Duodenal mucosa (tissue), 2 donors: ENCODE measurements around the gene TRIM74.
A peak's percentile ranks its signal among the peaks of the same experiment; 100 is the strongest.
"Not testable (repeated sequence)": the region's sequence is repeated elsewhere in the genome, so short reads cannot be mapped to it uniquely, and the experiment has no call there.

Experiments used
- H3K27ac ChIP-seq: one replicate; pipeline ENCODE4 v1.7.0; 2013; ENCODE audit warnings: low read depth, low read length
- H3K27me3 ChIP-seq, 2 donors: one replicate each; pipeline ENCODE4 v1.7.0; 2013; ENCODE audit warnings: low read length in 2 of 2, control low read depth in 1 of 2; ENCODE audit not compliant: insufficient read depth in 2 of 2, control insufficient read depth in 1 of 2
- H3K36me3 ChIP-seq, 2 donors: one replicate each; pipeline ENCODE4 v1.7.0; 2013; ENCODE audit warnings: low read length in 2 of 2, control low read depth in 1 of 2; ENCODE audit not compliant: insufficient read depth in 2 of 2, control insufficient read depth in 1 of 2
- H3K4me1 ChIP-seq, 2 donors: one replicate each; pipeline ENCODE4 v1.7.0; 2013; ENCODE audit warnings: low read length in 2 of 2, control low read depth in 1 of 2; ENCODE audit not compliant: insufficient read depth in 2 of 2, control insufficient read depth in 1 of 2
- H3K4me3 ChIP-seq, 2 donors: one replicate each; pipeline ENCODE4 v1.7.0; 2013; ENCODE audit warnings: low read length in 2 of 2, low read depth in 1 of 2
- H3K9ac ChIP-seq, 2 donors: one replicate each; pipeline ENCODE4 v1.7.0; 2013; ENCODE audit warnings: low read length in 2 of 2, low read depth in 1 of 2
- H3K9me3 ChIP-seq, 2 donors: one replicate each; pipeline ENCODE4 v1.7.0; 2013; ENCODE audit warnings: low read length in 2 of 2, control low read depth in 1 of 2; ENCODE audit not compliant: control insufficient read depth in 1 of 2

The TRIM74 gene

DNA sequence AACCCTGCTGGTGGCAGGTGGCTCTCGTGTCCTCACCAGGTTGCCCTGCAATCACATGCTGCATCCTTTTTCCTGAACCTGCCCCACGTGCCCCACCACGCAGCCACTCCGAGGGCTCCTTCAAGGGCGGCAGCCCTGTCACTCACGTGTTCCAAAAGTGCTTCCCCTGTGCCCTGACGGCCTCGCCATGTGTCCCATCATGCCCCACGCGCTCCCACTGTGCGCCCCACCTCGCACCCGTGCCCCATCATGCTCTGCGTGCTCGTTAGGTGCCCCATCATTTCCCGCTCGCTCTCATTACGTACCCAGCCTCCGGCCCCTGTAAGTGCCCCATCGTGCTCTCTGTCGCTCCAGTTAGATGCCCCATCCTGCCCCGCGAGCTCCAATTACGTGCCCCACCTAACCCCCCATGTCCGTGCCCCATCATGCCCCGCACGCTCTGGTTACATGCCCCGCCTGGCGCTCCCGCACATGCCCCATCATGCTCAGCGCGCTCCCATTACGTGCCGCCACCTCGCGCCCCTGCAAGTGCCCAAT lies at the start of gene TRIM74:
TSS of gene TRIM74 (minus strand) at position 487 of the 537 bp plus-strand sequence. CDS start 3,309 bp downstream, outside the sequence.
- H3K36me3 ChIP-seq, H3K9ac ChIP-seq, H3K4me3 ChIP-seq, H3K9me3 ChIP-seq, H3K27ac ChIP-seq, H3K4me1 ChIP-seq, H3K27me3 ChIP-seq: not testable (repeated sequence)

DNA sequence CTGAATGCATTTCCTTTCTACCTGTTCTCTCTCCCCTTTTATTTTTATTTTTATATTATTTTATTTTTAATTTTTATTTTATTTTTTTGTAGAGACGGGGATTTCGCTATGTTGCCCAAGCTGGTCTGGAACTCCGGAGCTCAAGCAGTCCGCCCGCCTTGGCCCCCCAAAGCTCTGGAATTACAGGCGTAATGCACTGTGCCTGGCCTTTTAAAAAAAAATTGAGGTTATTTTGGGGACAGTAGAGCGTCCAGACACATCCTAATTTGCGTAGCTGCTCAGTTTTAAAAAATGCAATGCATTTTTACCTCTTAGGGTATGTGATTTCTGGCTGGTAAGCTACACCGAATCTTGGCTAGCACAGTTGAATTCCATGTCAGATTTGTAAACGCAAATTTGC lies 37.2 kb upstream of the TRIM74 start:
- H3K27me3 ChIP-seq, H3K4me1 ChIP-seq, H3K36me3 ChIP-seq, H3K9ac ChIP-seq, H3K9me3 ChIP-seq, H3K4me3 ChIP-seq, H3K27ac ChIP-seq: not testable (repeated sequence)

- Histone ChIP-seq H3K4me3 (peak overlapping the region; percentile 43 to 74), H3K9ac (peak overlapping the region in 1 of 2 donors; percentile 63), H3K27ac (peak overlapping the region; percentile 78)
- H3K36me3 ChIP-seq, H3K27me3 ChIP-seq, H3K9me3 ChIP-seq, H3K4me1 ChIP-seq: not testable (repeated sequence)
Observed at GRCh38 chr7:73005693-73006447, 36.6 kb upstream of the TRIM74 start.

DNA sequence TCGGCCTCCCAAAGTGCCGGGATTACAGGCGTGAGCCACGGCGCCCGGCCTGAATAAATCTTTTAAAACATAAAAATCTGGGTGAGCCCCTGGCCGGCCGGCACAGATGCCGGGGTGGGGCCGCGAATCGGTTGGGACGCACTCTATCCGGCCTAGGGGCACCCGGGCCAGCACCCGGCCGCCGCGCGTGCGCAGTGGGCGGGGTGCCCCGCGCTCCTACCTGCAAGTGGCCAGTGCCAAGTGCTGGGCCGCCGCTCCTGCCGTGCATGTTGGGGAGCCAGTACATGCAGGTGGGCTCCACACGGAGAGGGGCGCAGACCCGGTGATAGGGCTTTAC lies 36.1 kb upstream of the TRIM74 start:
- not testable (repeated sequence) for H3K4me1 ChIP-seq, H3K27me3 ChIP-seq, H3K9me3 ChIP-seq, H3K36me3 ChIP-seq
- Histone ChIP-seq H3K9ac (peak overlapping the region in 1 of 2 donors; percentile 63), H3K27ac (peak overlapping the region; percentile 78), H3K4me3 (peak overlapping the region; percentile 43 to 74)

- not testable (repeated sequence) for H3K9ac ChIP-seq, H3K4me3 ChIP-seq, H3K27ac ChIP-seq
Observed at GRCh38 chr7:72997887-72998468, 28.7 kb upstream of the TRIM74 start.

DNA sequence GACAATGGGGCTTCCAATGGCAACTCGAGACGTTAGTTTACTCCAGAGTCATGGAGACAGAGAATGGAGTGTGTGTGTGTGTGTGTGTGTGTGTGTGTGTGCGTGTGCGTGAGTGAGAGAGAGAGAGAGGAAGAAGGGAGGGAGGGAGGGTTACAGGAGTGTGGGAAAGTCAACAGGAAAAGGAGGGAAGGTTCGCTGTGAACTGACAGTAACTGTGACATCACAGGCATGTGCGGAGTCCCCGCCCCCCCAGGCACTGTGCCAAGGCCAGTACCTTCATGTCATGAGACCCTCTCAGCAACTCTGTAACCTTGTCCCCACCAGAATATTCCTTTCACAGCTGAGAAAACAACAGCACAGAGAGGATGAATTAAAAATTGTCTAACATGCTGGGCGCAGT lies 28.2 kb upstream of the TRIM74 start:
- not testable (repeated sequence) for H3K27ac ChIP-seq, H3K9ac ChIP-seq, H3K9me3 ChIP-seq, H3K4me1 ChIP-seq, H3K27me3 ChIP-seq, H3K36me3 ChIP-seq, H3K4me3 ChIP-seq

More at GRCh38 chr7:72997887-72998468, 28.7 kb upstream of the TRIM74 start:
- H3K9me3 ChIP-seq, H3K27me3 ChIP-seq, H3K4me1 ChIP-seq, H3K36me3 ChIP-seq: not testable (repeated sequence)

GRCh38 chr7:72995484-72995883 lies 26.2 kb upstream of the TRIM74 start:
- not testable (repeated sequence) for H3K4me3 ChIP-seq, H3K27me3 ChIP-seq, H3K27ac ChIP-seq, H3K4me1 ChIP-seq, H3K36me3 ChIP-seq, H3K9ac ChIP-seq, H3K9me3 ChIP-seq

DNA sequence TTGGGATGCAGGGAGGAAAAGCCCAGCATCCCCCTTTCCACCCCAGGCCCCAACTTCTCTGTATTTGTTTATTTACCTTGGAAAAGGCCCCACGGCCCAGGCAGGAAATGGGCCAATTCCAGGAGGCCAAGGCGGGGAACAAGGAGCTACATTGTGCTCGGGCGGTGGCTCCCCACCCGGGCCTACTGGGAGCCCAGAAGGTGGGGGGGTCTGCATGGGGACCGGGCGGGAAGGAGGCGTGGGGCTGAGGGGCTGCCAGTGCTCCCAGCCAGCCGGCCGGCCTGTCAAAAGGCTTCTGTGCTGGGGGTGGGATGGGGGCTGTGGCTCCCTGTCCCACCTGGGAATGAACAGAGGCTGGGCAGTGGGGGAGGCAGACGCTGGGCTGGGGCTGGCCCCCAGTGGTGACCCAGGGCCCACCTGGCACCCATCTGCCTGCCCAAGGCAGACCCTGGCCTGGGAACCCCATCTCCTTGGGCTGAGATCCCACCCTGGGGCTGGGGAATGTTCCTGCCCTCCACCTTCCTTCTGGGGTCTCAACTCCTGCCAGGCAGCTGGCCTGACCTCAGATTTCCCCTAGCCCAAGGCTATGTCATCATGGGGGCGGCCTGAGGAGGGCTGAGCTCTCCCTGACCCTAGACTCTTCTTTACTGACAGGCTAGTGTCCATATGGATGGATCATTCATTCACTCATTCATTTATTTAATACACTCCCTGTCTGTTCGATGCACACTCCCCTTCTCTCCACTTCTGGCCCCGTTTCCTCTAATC lies 21.1 kb upstream of the TRIM74 start:
- H3K9me3 ChIP-seq, H3K9ac ChIP-seq, H3K4me1 ChIP-seq, H3K36me3 ChIP-seq, H3K4me3 ChIP-seq, H3K27me3 ChIP-seq, H3K27ac ChIP-seq: not testable (repeated sequence)

DNA sequence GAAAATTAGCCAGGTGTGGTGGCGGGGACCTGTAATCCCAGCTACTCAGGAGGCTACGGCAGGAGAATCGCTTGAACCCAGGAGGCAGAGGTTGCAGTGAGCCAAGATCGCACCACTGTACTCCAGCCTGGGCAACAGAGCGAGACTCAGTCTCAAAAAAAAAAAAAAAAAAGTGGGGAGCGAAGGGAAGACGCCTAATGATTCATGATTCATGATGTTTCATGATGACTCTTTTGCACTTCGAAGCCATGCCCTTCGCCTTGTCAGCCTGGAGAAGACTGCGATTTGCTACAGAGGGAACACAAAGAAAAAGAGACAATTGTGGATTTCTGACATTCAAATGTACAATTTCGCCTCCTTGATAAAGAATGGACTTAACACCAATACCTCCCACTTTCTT lies 12.8 kb upstream of the TRIM74 start:
- H3K4me1 ChIP-seq, H3K9ac ChIP-seq, H3K9me3 ChIP-seq, H3K36me3 ChIP-seq, H3K27ac ChIP-seq, H3K4me3 ChIP-seq, H3K27me3 ChIP-seq: not testable (repeated sequence)

DNA sequence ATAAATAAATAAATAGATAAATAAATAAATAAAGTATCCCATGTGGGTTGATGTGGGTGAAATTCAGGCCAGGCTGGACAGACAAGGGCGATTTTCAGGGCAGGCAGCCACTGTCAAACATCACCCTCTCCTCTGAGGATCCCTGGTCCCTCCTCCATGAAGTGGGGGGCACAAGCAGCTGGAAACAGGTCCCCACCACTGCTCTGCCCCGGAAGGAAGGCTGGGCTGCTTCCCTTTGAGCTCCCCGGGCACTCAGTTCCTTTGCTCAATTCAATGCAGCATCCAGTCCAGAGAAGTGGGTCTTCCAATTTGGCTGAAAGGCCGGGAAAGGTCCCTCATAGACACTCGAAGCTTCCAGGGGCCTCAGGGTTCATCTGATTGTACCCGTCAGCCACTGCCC lies 11.1 kb upstream of the TRIM74 start:
- not testable (repeated sequence) for H3K4me1 ChIP-seq, H3K36me3 ChIP-seq, H3K27me3 ChIP-seq, H3K9ac ChIP-seq, H3K27ac ChIP-seq, H3K9me3 ChIP-seq, H3K4me3 ChIP-seq
